Upper lobe of left lung (tissue), 6 donors: ENCODE measurements around the gene OLFML2B. TPM values are rescaled to one million over a fixed set of nuclear protein-coding genes. Genes with fewer than 3 reads are reported as not detected.

Experiments
- ATAC-seq, 2 donors: fragments of 200-7000 bp; cut with Tn5 transposase; one replicate each; pipeline ENCODE4 v1.9.1; 2022; ENCODE audit warnings: mild to moderate bottlenecking in 2 of 2, moderate library complexity in 2 of 2; ENCODE audit not compliant: low FRiP score in 2 of 2
- DNase-seq, 2 donors: peaks; one replicate each; pipeline ENCODE4 v3.0.0-alpha.2; 2019 to 2020
- H3K27ac ChIP-seq, 4 donors: fragments of 200-600 bp; sonication (generic); one replicate each; pipeline ENCODE4 v1.5.1; 2016 to 2019
- H3K27me3 ChIP-seq, 4 donors: fragments of 200-600 bp; sonication (generic); one replicate each; pipeline ENCODE4 v1.5.1; 2017 to 2019
- H3K36me3 ChIP-seq, 4 donors: fragments of 200-600 bp; sonication (generic); one replicate each; pipeline ENCODE4 v1.5.1; 2016 to 2019
- H3K4me1 ChIP-seq, 4 donors: fragments of 200-600 bp; sonication (generic); one replicate each; pipeline ENCODE4 v1.5.1; 2018 to 2019
- H3K4me3 ChIP-seq, 4 donors: fragments of 200-600 bp; sonication (generic); one replicate each; pipeline ENCODE4 v1.5.1; 2017 to 2019; ENCODE audit warnings: mild to moderate bottlenecking in 2 of 4, moderate library complexity in 1 of 4
- H3K9me3 ChIP-seq, 4 donors: fragments of 200-600 bp; sonication (generic); one replicate each; pipeline ENCODE4 v1.5.1; 2018 to 2019
- CTCF ChIP-seq, 6 experiments: fragments of 450-650 bp in 4 of 6; fragments of 200-600 bp in 2 of 6; sonication (generic) in 2 of 6; IDR thresholded peaks; one replicate each; pipeline ENCODE4 v1.5.1; 2016 to 2019; ENCODE audit warnings: antibody characterized with exemption in 6 of 6
- EP300 ChIP-seq, 4 donors: sonication (generic); formaldehyde crosslinking; IDR thresholded peaks; one replicate each; pipeline ENCODE4 v1.5.1; 2017; ENCODE audit warnings: antibody characterized with exemption in 4 of 4, control low read depth in 2 of 4
- POLR2A ChIP-seq, 4 donors: fragments of 450-650 bp; IDR thresholded peaks; one replicate each; pipeline ENCODE4 v1.5.1; 2016 to 2017; ENCODE audit warnings: antibody characterized with exemption in 4 of 4, mild to moderate bottlenecking in 2 of 4
- POLR2AphosphoS5 ChIP-seq, 2 donors: sonication (generic); formaldehyde crosslinking; IDR thresholded peaks; one replicate each; pipeline ENCODE4 v1.5.1; 2017; ENCODE audit warnings: antibody characterized with exemption in 2 of 2
- WGBS, 2 donors: methylation state at CpG; one replicate each; pipeline ENCODE4 v1.1.5; 2017 to 2018; 5-methylcytosine and 5-hydroxymethylcytosine counted together
- total RNA-seq, 6 donors: library from RNA; depleted of rRNA in 4 of 6; stranded (reverse); fragments of >200 nt in 4 of 6; gene quantifications; one replicate each; pipeline versions ENCODE4 v1.1.0 to v1.2.1, GENCODE V29; 2016 to 2021
- donor health status: DM: no; HTN: no; CAD: no; lungs with moderate emphysema.
- donor health status: DM: no; HTN: yes; CAD: no; lungs with severe emphysema.

Gene OLFML2B
- total RNA-seq, 6 donors from 2014 or later = 5.1 to 51.3 (median 9.9) TPM

DNA sequence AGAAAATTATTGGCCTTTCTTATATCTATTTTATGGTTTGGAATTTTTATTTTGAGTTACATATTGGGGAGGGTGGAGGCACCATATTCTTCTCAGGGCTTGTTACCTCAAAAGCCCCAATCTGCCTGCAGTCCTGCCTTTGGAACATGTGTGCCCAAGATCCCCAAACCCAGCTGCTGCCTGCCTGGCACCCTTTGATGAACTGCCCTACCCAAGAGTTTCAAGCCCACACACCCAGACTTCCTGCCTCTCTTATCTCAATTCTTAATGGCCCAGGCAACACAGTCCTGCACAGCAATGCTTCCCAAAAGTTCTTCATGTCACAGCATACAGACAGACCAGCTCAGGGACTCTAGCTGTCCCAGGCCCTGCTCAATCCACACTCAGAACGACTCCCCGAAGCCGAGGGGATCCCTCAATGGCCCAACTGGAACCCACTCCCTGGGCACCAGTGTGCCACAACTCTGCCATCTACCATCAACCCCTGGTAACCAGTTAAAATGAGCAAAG, 19.2 kb downstream of the OLFML2B start:
- Histone ChIP-seq H3K27ac (peak overlapping the region in 2 of 4 donors; percentile 27 to 61), H3K36me3 (no peaks in the 10 kb centered on the region), H3K27me3 (no peaks in the 10 kb centered on the region), H3K4me1 (peaks cover 0 to 11% (median 0%) of the 10 kb centered on the region in 4 donors), H3K4me3 (no peak overlapping the region), H3K9me3 (no peaks in the 10 kb centered on the region)
- WGBS, 2 donors = 81 to 94% methylated on average over 3 of the region's 3 CpGs
- ATAC-seq (no peak), DNase-seq (no peak)
- no peak for TF ChIP-seq EP300 (IDR thresholded peaks at IDR 0.05)
- no peak for TF ChIP-seq CTCF (IDR thresholded peaks at IDR 0.05)
- no peak for TF ChIP-seq POLR2AphosphoS5 (IDR thresholded peaks at IDR 0.05)
- TF ChIP-seq POLR2A (IDR thresholded peaks at IDR 0.05) = no peak

GRCh38 chr1:162003830-162004215, 19.8 kb downstream of the OLFML2B start:
- H3K27me3 ChIP-seq = no peaks in the 10 kb centered on the region
- H3K27ac ChIP-seq = peak overlapping the region; percentile 27 to 71 (median 60)
- peaks cover 0 to 11% (median 0%) of the 10 kb centered on the region in 4 donors for H3K4me1 ChIP-seq
- H3K36me3 ChIP-seq = no peaks in the 10 kb centered on the region
- TF ChIP-seq POLR2AphosphoS5 (IDR thresholded peaks at IDR 0.05) = peak in 1 of 2 donors; percentile 20
- no peak for TF ChIP-seq CTCF (IDR thresholded peaks at IDR 0.05)
- peak in 1 of 4 donors; percentile 47 for TF ChIP-seq POLR2A (IDR thresholded peaks at IDR 0.05)
- DNase-seq (peak in 1 of 2 donors; percentile 45), ATAC-seq (peak in 1 of 2 donors; percentile 78)
- no peaks in the 10 kb centered on the region for H3K9me3 ChIP-seq
- peak overlapping the region in 1 of 4 donors; percentile 10 for H3K4me3 ChIP-seq
- 47% methylated on average over 4 to 5 of the region's 5 CpGs for WGBS, 2 donors

GRCh38 chr1:162003061-162003829, 20.4 kb downstream of the OLFML2B start:
- H3K36me3 ChIP-seq = no peaks in the 10 kb centered on the region
- 52 to 56% methylated on average over 14 to 15 of the region's 15 CpGs for WGBS, 2 donors
- TF ChIP-seq EP300 (IDR thresholded peaks at IDR 0.05) (no peak), CTCF (IDR thresholded peaks at IDR 0.05) (no peak), POLR2AphosphoS5 (IDR thresholded peaks at IDR 0.05) (peak in 1 of 2 donors; percentile 22), POLR2A (IDR thresholded peaks at IDR 0.05) (peak in 1 of 4 donors; percentile 9)
- no peaks in the 10 kb centered on the region for H3K27me3 ChIP-seq
- peak overlapping the region in 2 of 4 donors; percentile 0 to 10 for H3K4me3 ChIP-seq
- ATAC-seq = peak in 1 of 2 donors; percentile 86
- peaks cover 0 to 11% (median 0%) of the 10 kb centered on the region in 4 donors for H3K4me1 ChIP-seq
- H3K9me3 ChIP-seq = no peaks in the 10 kb centered on the region
- DNase-seq = peak; percentile 32 to 34
- H3K27ac ChIP-seq = peak overlapping the region; percentile 60 to 71 (median 64)

GRCh38 chr1:162000053-162000420, 23.6 kb downstream of the OLFML2B start:
- H3K9me3 ChIP-seq = no peaks in the 10 kb centered on the region
- ATAC-seq (no peak), DNase-seq (peak in 1 of 2 donors; percentile 41)
- H3K36me3 ChIP-seq = no peaks in the 10 kb centered on the region
- WGBS, 2 donors = 96 to 99% methylated on average over 10 to 11 of the region's 11 CpGs
- no peak for TF ChIP-seq EP300 (IDR thresholded peaks at IDR 0.05)
- no peak for TF ChIP-seq POLR2A (IDR thresholded peaks at IDR 0.05)
- TF ChIP-seq CTCF (IDR thresholded peaks at IDR 0.05) = no peak
- no peak for TF ChIP-seq POLR2AphosphoS5 (IDR thresholded peaks at IDR 0.05)
- H3K4me3 ChIP-seq = no peak overlapping the region
- no peaks in the 10 kb centered on the region for H3K27me3 ChIP-seq
- H3K4me1 ChIP-seq = peaks cover 0 to 11% (median 0%) of the 10 kb centered on the region in 4 donors
- peak overlapping the region in 1 of 4 donors; percentile 21 for H3K27ac ChIP-seq
